Neuronal stem cell (in vitro differentiated cells): ENCODE data around the gene KLHL6.
A peak's percentile ranks its signal among the peaks of the same experiment; 100 is the strongest.
"Not testable (repeated sequence)": the region's sequence is repeated elsewhere in the genome, so short reads cannot be mapped to it uniquely, and the experiment has no call there.

Experiments used
- DNase-seq: peaks from one replicate; pipeline ENCODE4 v3.0.0-alpha.2; 2013; ENCODE audit warnings: low spot score
- H2AFZ ChIP-seq: one replicate; pipeline ENCODE4 v1.6.1; 2013; ENCODE audit warnings: mild to moderate bottlenecking, low read length, inconsistent platforms
- H2AK5ac ChIP-seq: 2 replicates; pipeline ENCODE4 v1.6.1; 2013; ENCODE audit warnings: low read depth, mild to moderate bottlenecking, inconsistent platforms, low read length, moderate library complexity, mixed read lengths
- H2BK120ac ChIP-seq: 2 replicates; pipeline ENCODE4 v1.6.1; 2013; ENCODE audit warnings: low read depth, mild to moderate bottlenecking, inconsistent platforms, low read length, moderate library complexity, mixed read lengths
- H2BK12ac ChIP-seq: one replicate; pipeline ENCODE4 v1.6.1; 2013; ENCODE audit warnings: low read length, inconsistent platforms
- H2BK15ac ChIP-seq: 2 replicates; pipeline ENCODE4 v1.6.1; 2013; ENCODE audit warnings: mild to moderate bottlenecking, low read length, inconsistent platforms, mixed read lengths
- H2BK5ac ChIP-seq: one replicate; pipeline ENCODE4 v1.6.1; 2013; ENCODE audit warnings: inconsistent platforms, mild to moderate bottlenecking, low read length, moderate library complexity
- H3K14ac ChIP-seq: one replicate; pipeline ENCODE4 v1.6.1; 2013; ENCODE audit warnings: low read length, inconsistent platforms
- H3K18ac ChIP-seq: 2 replicates; pipeline ENCODE4 v1.6.1; 2013; ENCODE audit warnings: low read length, inconsistent platforms
- H3K23ac ChIP-seq: 2 replicates; pipeline ENCODE4 v1.6.1; 2013; ENCODE audit warnings: low read depth, mild to moderate bottlenecking, mixed read lengths, low read length, inconsistent platforms; ENCODE audit not compliant: poor library complexity
- H3K27ac ChIP-seq: replicated peaks from 3 replicates; pipeline ENCODE4 v1.5.1; 2013; ENCODE audit warnings: low read length, inconsistent platforms
- H3K27me3 ChIP-seq, 3 experiments: 2 replicates each; pipeline ENCODE4 v1.6.1; 2013; ENCODE audit warnings: low read length in 3 of 3, mild to moderate bottlenecking in 2 of 3, inconsistent platforms in 1 of 3, low read depth in 1 of 3, mixed read lengths in 1 of 3, moderate library complexity in 1 of 3; ENCODE audit not compliant: control insufficient read depth in 3 of 3, insufficient read depth in 3 of 3
- H3K36me3 ChIP-seq, 2 donors: replicated peaks in 1 of 2; 2 replicates each; pipeline ENCODE4 v1.6.1; 2013; ENCODE audit warnings: low read length in 2 of 2; ENCODE audit not compliant: control insufficient read depth in 2 of 2, insufficient read depth in 2 of 2
- H3K4ac ChIP-seq: 2 replicates; pipeline ENCODE4 v1.6.1; 2013; ENCODE audit warnings: inconsistent platforms, mild to moderate bottlenecking, low read length, moderate library complexity
- H3K4me1 ChIP-seq, 2 donors: 1 replicate in 1 of 2; 2 replicates in 1 of 2; pipeline ENCODE4 v1.6.1; 2013; ENCODE audit warnings: low read length in 2 of 2, low read depth in 1 of 2; ENCODE audit not compliant: control insufficient read depth in 2 of 2, insufficient read depth in 1 of 2
- H3K4me2 ChIP-seq: one replicate; pipeline ENCODE4 v1.6.1; 2013; ENCODE audit warnings: mild to moderate bottlenecking, low read length, inconsistent platforms; ENCODE audit not compliant: insufficient read depth, poor library complexity, severe bottlenecking
- H3K4me3 ChIP-seq, 2 donors: 2 replicates each; pipeline ENCODE4 v1.5.1; 2013; ENCODE audit warnings: low read length in 2 of 2, mild to moderate bottlenecking in 2 of 2, inconsistent platforms in 1 of 2, moderate library complexity in 1 of 2
- H3K79me1 ChIP-seq: one replicate; pipeline ENCODE4 v1.6.1; 2013; ENCODE audit warnings: low read depth, mild to moderate bottlenecking, inconsistent platforms, low read length, moderate library complexity
- H3K9ac ChIP-seq: one replicate; pipeline ENCODE4 v1.6.1; 2013; ENCODE audit warnings: mild to moderate bottlenecking, low read depth, low read length, inconsistent platforms; ENCODE audit not compliant: poor library complexity
- H3K9me3 ChIP-seq, 2 donors: replicated peaks in 1 of 2; 2 replicates each; pipeline versions ENCODE3 to v1.6.1; 2013; ENCODE audit warnings: low read length in 2 of 2, mild to moderate bottlenecking in 2 of 2, inconsistent platforms in 1 of 2, low read depth in 1 of 2, mixed read lengths in 1 of 2, moderate library complexity in 1 of 2; ENCODE audit not compliant: control insufficient read depth in 2 of 2, insufficient read depth in 1 of 2
- H4K8ac ChIP-seq: one replicate; pipeline ENCODE4 v1.6.1; 2013; ENCODE audit warnings: low read depth, mild to moderate bottlenecking, inconsistent platforms, low read length, moderate library complexity
- H4K91ac ChIP-seq: one replicate; pipeline ENCODE4 v1.6.1; 2013; ENCODE audit warnings: low read length, low read depth, mild to moderate bottlenecking, inconsistent platforms; ENCODE audit not compliant: poor library complexity
- WGBS, 2 donors: extraction: QIAGEN DNeasy Blood & Tissue Kit; methylation state at CpG; one replicate each; pipeline ENCODE4 v1.1.7; 2013; ENCODE audit warnings: missing lambda C conversion rate in 2 of 2, mixed read lengths in 1 of 2; ENCODE audit not compliant: insufficient read length in 2 of 2, insufficient replicate concordance in 1 of 2; ENCODE audit errors: extremely low coverage in 2 of 2; 5-methylcytosine and 5-hydroxymethylcytosine counted together

KLHL6 gene

GRCh38 chr3:183520741-183521556 is 34.6 kb downstream of the KLHL6 start:
- DNase-seq, H2AK5ac ChIP-seq, H3K27ac ChIP-seq, H2BK12ac ChIP-seq, H3K27me3 ChIP-seq, H2BK120ac ChIP-seq, H3K23ac ChIP-seq, H3K4me2 ChIP-seq, H3K79me1 ChIP-seq, H3K14ac ChIP-seq, H3K4ac ChIP-seq, H2BK15ac ChIP-seq, H3K4me3 ChIP-seq, H3K36me3 ChIP-seq, H3K9ac ChIP-seq, H4K8ac ChIP-seq, H3K9me3 ChIP-seq, H2BK5ac ChIP-seq, H4K91ac ChIP-seq: not testable (repeated sequence)
- peak overlapping the region; percentile 53 for H2AFZ ChIP-seq
- H3K4me1 ChIP-seq, result peaks cover 8 to 11% of the 10 kb centered on the region in 2 donors
- peak overlapping the region; percentile 70 for H3K18ac ChIP-seq
- WGBS, 2 donors, result no CpG with 5 or more reads among the region's 19 CpGs

- not testable (repeated sequence) for H3K36me3 ChIP-seq, H3K14ac ChIP-seq, H3K18ac ChIP-seq, H3K4me3 ChIP-seq, H2BK120ac ChIP-seq, H3K4me2 ChIP-seq, H3K79me1 ChIP-seq, H2BK5ac ChIP-seq, H3K27ac ChIP-seq, H3K27me3 ChIP-seq, H3K9me3 ChIP-seq, H4K8ac ChIP-seq, DNase-seq, H3K23ac ChIP-seq, H3K9ac ChIP-seq, H2AK5ac ChIP-seq, H2BK15ac ChIP-seq, H4K91ac ChIP-seq, H3K4ac ChIP-seq, H2AFZ ChIP-seq, H2BK12ac ChIP-seq
- WGBS, 2 donors, result no CpG with 5 or more reads among the region's 8 CpGs
- H3K4me1 ChIP-seq, result peaks cover 8 to 11% of the 10 kb centered on the region in 2 donors
These were observed 35.2 kb downstream of the KLHL6 start for GRCh38 chr3:183520295-183520694.

- no peak overlapping the region for H3K27ac ChIP-seq
These were observed 35.6 kb downstream of the KLHL6 start for GRCh38 chr3:183519891-183520290.

GRCh38 chr3:183518491-183519251 is 36.8 kb downstream of the KLHL6 start:
- Histone ChIP-seq H3K9me3 (no peaks in the 10 kb centered on the region), H2BK120ac (no peak overlapping the region), H4K91ac (no peak overlapping the region), H2BK5ac (no peak overlapping the region), H3K9ac (no peak overlapping the region), H3K27me3 (no peaks in the 10 kb centered on the region), H2AK5ac (no peak overlapping the region), H2AFZ (peak overlapping the region; percentile 78), H3K14ac (no peak overlapping the region), H3K36me3 (no peaks in the 10 kb centered on the region), H3K79me1 (no peaks in the 10 kb centered on the region), H2BK15ac (no peak overlapping the region), H3K27ac (peak overlapping the region; percentile 69), H3K4me3 (peak overlapping the region in 1 of 2 donors; percentile 6), H2BK12ac (no peak overlapping the region), H3K4ac (no peak overlapping the region), H4K8ac (no peak overlapping the region), H3K4me1 (peaks cover 8 to 11% of the 10 kb centered on the region in 2 donors), H3K4me2 (peak overlapping the region; percentile 19), H3K23ac (no peak overlapping the region), H3K18ac (no peak overlapping the region)
- DNase-seq, result peak; percentile 57
- WGBS, 2 donors, result no CpG with 5 or more reads among the region's 10 CpGs

More at GRCh38 chr3:183519891-183520290, 35.6 kb downstream of the KLHL6 start:
- Histone ChIP-seq H3K27me3 (no peaks in the 10 kb centered on the region), H3K23ac (no peak overlapping the region), H3K4me3 (no peak overlapping the region), H4K91ac (no peak overlapping the region), H2BK15ac (no peak overlapping the region), H3K9ac (no peak overlapping the region), H2BK5ac (no peak overlapping the region), H2BK120ac (no peak overlapping the region), H3K79me1 (no peaks in the 10 kb centered on the region), H3K4ac (no peak overlapping the region), H3K36me3 (no peaks in the 10 kb centered on the region), H3K18ac (no peak overlapping the region), H3K4me1 (peaks cover 8 to 11% of the 10 kb centered on the region in 2 donors), H2BK12ac (no peak overlapping the region), H2AK5ac (no peak overlapping the region), H3K14ac (no peak overlapping the region), H2AFZ (no peak overlapping the region), H4K8ac (no peak overlapping the region), H3K9me3 (no peaks in the 10 kb centered on the region), H3K4me2 (no peak overlapping the region)
- DNase-seq, result no peak
- WGBS, 2 donors, result no CpG with 5 or more reads among the region's 2 CpGs
